HepG2 (cell line): ENCODE results near the gene RARA. TPM values are rescaled to one million over a fixed set of nuclear protein-coding genes. Genes with fewer than 3 reads are reported as not detected.

ENCODE experiments used
- AHR ChIP-seq: IDR thresholded peaks from 2 replicates; pipeline ENCODE4 v1.6.1; 2018; ENCODE audit warnings: missing genetic modification reagents, missing compliant biosample characterization
- ARNTL ChIP-seq: sonication (generic); formaldehyde crosslinking; IDR thresholded peaks from 2 replicates; pipeline ENCODE4 v1.4.0; 2020; ENCODE audit warnings: mild to moderate bottlenecking, missing genetic modification reagents
- CBX5 ChIP-seq: sonication (generic); formaldehyde crosslinking; IDR thresholded peaks from 2 replicates; pipeline ENCODE4 v1.4.0; 2020; ENCODE audit warnings: missing genetic modification reagents, borderline replicate concordance
- DNMT3B ChIP-seq: conservative IDR thresholded peaks from 2 replicates; pipeline ENCODE4 v1.6.1; 2016; ENCODE audit warnings: missing biosample characterization, control low read depth
- GABPB1 ChIP-seq: IDR thresholded peaks from 2 replicates; pipeline ENCODE4 v1.6.1; 2016; ENCODE audit warnings: mild to moderate bottlenecking, missing genetic modification reagents, moderate library complexity, missing compliant biosample characterization
- GLI4 ChIP-seq: sonication (generic); formaldehyde crosslinking; IDR thresholded peaks from 2 replicates; pipeline ENCODE4 v1.5.1; 2020; ENCODE audit warnings: missing genetic modification reagents, mild to moderate bottlenecking, moderate library complexity, borderline replicate concordance
- HMGXB4 ChIP-seq, 2 experiments: sonication (generic) in 1 of 2; formaldehyde crosslinking in 1 of 2; IDR thresholded peaks; 2 replicates each; pipeline versions ENCODE4 v1.4.0 to v1.6.1; 2018 to 2020; ENCODE audit warnings: missing genetic modification reagents in 2 of 2, borderline replicate concordance in 1 of 2, low read depth in 1 of 2, mild to moderate bottlenecking in 1 of 2, missing biosample characterization in 1 of 2
- ISL2 ChIP-seq: sonication (generic); formaldehyde crosslinking; IDR thresholded peaks from 2 replicates; pipeline ENCODE4 v1.5.0; 2020; ENCODE audit warnings: missing genetic modification reagents
- JUN ChIP-seq: sonication (generic); formaldehyde crosslinking; IDR thresholded peaks from 2 replicates; pipeline ENCODE4 v1.4.0; 2020; ENCODE audit warnings: mild to moderate bottlenecking, missing genetic modification reagents
- NFKB2 ChIP-seq: sonication (generic); formaldehyde crosslinking; IDR thresholded peaks from 2 replicates; pipeline ENCODE4 v1.4.0; 2020; ENCODE audit warnings: missing genetic modification reagents, borderline replicate concordance
- PITX1 ChIP-seq: sonication (generic); formaldehyde crosslinking; IDR thresholded peaks from 2 replicates; pipeline ENCODE4 v1.5.1; 2020; ENCODE audit warnings: mild to moderate bottlenecking, missing genetic modification reagents
- RAD21 ChIP-seq: fragments of 450-650 bp; formaldehyde crosslinking; IDR thresholded peaks from 2 replicates; pipeline ENCODE4 v1.5.0; 2020; ENCODE audit warnings: mild to moderate bottlenecking
- UBTF ChIP-seq: sonication (generic); formaldehyde crosslinking; IDR thresholded peaks from 2 replicates; pipeline ENCODE4 v1.4.0; 2020; ENCODE audit warnings: mild to moderate bottlenecking, missing genetic modification reagents
- ZNF280B ChIP-seq: sonication (generic); formaldehyde crosslinking; IDR thresholded peaks from 2 replicates; pipeline ENCODE4 v1.5.0; 2020; ENCODE audit warnings: missing genetic modification reagents, mild to moderate bottlenecking, borderline replicate concordance
- ZNF296 ChIP-seq: sonication (generic); formaldehyde crosslinking; conservative IDR thresholded peaks from 2 replicates; pipeline ENCODE4 v1.5.0; 2020; ENCODE audit warnings: mild to moderate bottlenecking, missing genetic modification reagents
- ZNF331 ChIP-seq: sonication (generic); formaldehyde crosslinking; IDR thresholded peaks from 2 replicates; pipeline ENCODE4 v1.4.0; 2020; ENCODE audit warnings: missing genetic modification reagents
- ZNF430 ChIP-seq: sonication (generic); formaldehyde crosslinking; IDR thresholded peaks from 2 replicates; pipeline ENCODE4 v1.9.0; 2021; ENCODE audit warnings: mild to moderate bottlenecking, missing genetic modification reagents
- ZNF556 ChIP-seq: sonication (generic); formaldehyde crosslinking; IDR thresholded peaks from 2 replicates; pipeline ENCODE4 v1.4.0; 2020; ENCODE audit warnings: mild to moderate bottlenecking, missing genetic modification reagents, borderline replicate concordance
- ZNF891 ChIP-seq: sonication (generic); formaldehyde crosslinking; IDR thresholded peaks from 2 replicates; pipeline ENCODE4 v1.5.0; 2020; ENCODE audit warnings: mild to moderate bottlenecking, missing genetic modification reagents
- ZSCAN5A ChIP-seq: sonication (generic); formaldehyde crosslinking; IDR thresholded peaks from 2 replicates; pipeline ENCODE4 v1.8.0; 2022; ENCODE audit warnings: mild to moderate bottlenecking, missing genetic modification reagents, borderline replicate concordance
- polyA plus RNA-seq, 8 experiments: library from polyadenylated mRNA; depleted of rRNA in 3 of 8; stranded (reverse) in 7 of 8; unstranded in 1 of 8; fragments of >200 nt; fragmentation: Illumina TruSeq in 4 of 8; extraction: Trizol in 4 of 8; gene quantifications; 2 replicates each; pipeline versions ENCODE4 v1.2.1 to v1.2.3, GENCODE V29; 2011 to 2016; ENCODE audit warnings: low read depth in 4 of 8, missing spikeins in 1 of 8, mixed read lengths in 1 of 8; ENCODE audit not compliant: insufficient read depth in 1 of 8
- total RNA-seq, 5 experiments: library from RNA; depleted of rRNA; stranded (reverse); fragments of >200 nt; fragmentation: Illumina TruSeq; extraction: Trizol; gene quantifications; 2 replicates each; pipeline ENCODE4 v1.2.3, GENCODE V29; 2016; ENCODE audit warnings: low read depth in 1 of 5

RARA gene
- total and polyA plus RNA-seq, 2 of the 13 experiments (the other 11 are each of a cell fraction or from before 2014, with no cell fraction given): 6.4 to 8.6 TPM

- peak; percentile 64; the same call in 1 of the 2 replicates for TF ChIP-seq JUN (CRISPR knock-in tag)
- 0 out of 2 replicates have a peak, but pooled peaks have one; percentile 63 for TF ChIP-seq DNMT3B
- no peak; the same call in 1 of the 2 replicates for TF ChIP-seq ZNF296 (CRISPR knock-in tag)
- peak in 1 of 2 experiments; percentile 53; a peak in 2 of 4 replicates for TF ChIP-seq HMGXB4 (CRISPR knock-in tag; IDR thresholded peaks at IDR 0.05; ENCODE audit: borderline replicate concordance in 1 of 2, low read depth in 1 of 2)
- TF ChIP-seq ZNF280B (CRISPR knock-in tag): peak; percentile 73; the same call in 1 of the 2 replicates
- peak; percentile 34; the same call in 1 of the 2 replicates for TF ChIP-seq NFKB2
- TF ChIP-seq GLI4 (CRISPR knock-in tag): peak; percentile 61; the same call in 1 of the 2 replicates
- TF ChIP-seq ZNF430: 0 out of 2 replicates have a peak, but pooled peaks have one; percentile 74
- peak; percentile 35 for TF ChIP-seq RAD21
- TF ChIP-seq PITX1: peak; percentile 55; the same call in 1 of the 2 replicates
- TF ChIP-seq ZSCAN5A (CRISPR knock-in tag): no peak
- peak; percentile 46; the same call in 1 of the 2 replicates for TF ChIP-seq GABPB1 (CRISPR knock-in tag)
- TF ChIP-seq ZNF331: peak; percentile 23; the same call in 1 of the 2 replicates
- TF ChIP-seq CBX5 (CRISPR knock-in tag): peak; percentile 37; the same call in 1 of the 2 replicates
- TF ChIP-seq UBTF (CRISPR knock-in tag): peak; percentile 54
- TF ChIP-seq ARNTL (CRISPR knock-in tag): peak; percentile 50; the same call in 1 of the 2 replicates
- peak; percentile 50; the same call in 1 of the 2 replicates for TF ChIP-seq ZNF891
- TF ChIP-seq ZNF556 (CRISPR knock-in tag): peak; percentile 79; the same call in 1 of the 2 replicates
- TF ChIP-seq ISL2: no peak; the same call in 1 of the 2 replicates
- TF ChIP-seq AHR: peak; percentile 76; the same call in 1 of the 2 replicates
Observed at GRCh38 chr17:40309031-40309948, at the start of gene RARA (continued).
